ENCODE measurements around the gene CNTNAP5. TPM values are rescaled to one million over a fixed set of nuclear protein-coding genes. Genes with fewer than 3 reads are reported as not detected.

The CNTNAP5 gene
- total RNA-seq, 3 donors from 2014 or later (not counting 1 experiment from before 2014, with no cell fraction given): not detected

GRCh38 chr2:124286089-124286783 lies 261.1 kb downstream of the CNTNAP5 start:
- H3K4me3 Mint-ChIP-seq: no peak overlapping the region
- H3K4me1 Mint-ChIP-seq: no peaks in the 10 kb centered on the region
- 80% methylated on average over 7 of the region's 7 CpGs for WGBS (ENCODE audit: insufficient coverage)
- H3K36me3 Mint-ChIP-seq: no peaks in the 10 kb centered on the region
- H3K4me3 ChIP-seq (ENCODE audit: low read length): no peak overlapping the region
- H3K4me1 ChIP-seq (ENCODE audit: control insufficient read depth, insufficient read depth, low read length): no peaks in the 10 kb centered on the region
- no peaks in the 10 kb centered on the region for H3K27me3 Mint-ChIP-seq (ENCODE audit: low read depth in 2 of 2)
- intact Hi-C loops (cut with micrococcal nuclease): no loop called here
- no peak for TF ChIP-seq CTCF (IDR thresholded peaks at IDR 0.05)
- H3K27ac Mint-ChIP-seq: no peak overlapping the region
- DNase-seq (no peak), ATAC-seq (no peak)
- no peaks in the 10 kb centered on the region for H3K27me3 ChIP-seq (ENCODE audit: control insufficient read depth, insufficient read depth, low read length)
- no peaks in the 10 kb centered on the region for H3K36me3 ChIP-seq (ENCODE audit: control insufficient read depth, insufficient read depth, low read length)
- peaks cover 5 to 6% of the 10 kb centered on the region in 2 donors for H3K9me3 Mint-ChIP-seq
- H3K9me3 ChIP-seq (ENCODE audit: control insufficient read depth, insufficient read depth, low read length): peaks cover 6% of the 10 kb centered on the region
- no peak overlapping the region for H3K27ac ChIP-seq (ENCODE audit: low read length)

GRCh38 chr2:124289060-124289459 lies 264.0 kb downstream of the CNTNAP5 start:
- no peak overlapping the region for H3K27ac ChIP-seq (ENCODE audit: low read length)
- intact Hi-C loops (cut with micrococcal nuclease): no loop called here
- no CpG with 5 or more reads among the region's 1 CpG for WGBS (ENCODE audit: insufficient coverage)
- DNase-seq (no peak), ATAC-seq (no peak)
- no peaks in the 10 kb centered on the region for H3K4me1 ChIP-seq (ENCODE audit: control insufficient read depth, insufficient read depth, low read length)
- no peak overlapping the region for H3K4me3 Mint-ChIP-seq
- H3K9me3 ChIP-seq (ENCODE audit: control insufficient read depth, insufficient read depth, low read length): peaks cover 2% of the 10 kb centered on the region
- H3K36me3 Mint-ChIP-seq: no peaks in the 10 kb centered on the region
- H3K27ac Mint-ChIP-seq: no peak overlapping the region
- peaks cover 3% of the 10 kb centered on the region in 2 donors for H3K9me3 Mint-ChIP-seq
- no peaks in the 10 kb centered on the region for H3K36me3 ChIP-seq (ENCODE audit: control insufficient read depth, insufficient read depth, low read length)
- TF ChIP-seq CTCF (IDR thresholded peaks at IDR 0.05): no peak
- no peaks in the 10 kb centered on the region for H3K4me1 Mint-ChIP-seq
- H3K27me3 ChIP-seq (ENCODE audit: control insufficient read depth, insufficient read depth, low read length): no peaks in the 10 kb centered on the region
- H3K27me3 Mint-ChIP-seq (ENCODE audit: low read depth in 2 of 2): no peaks in the 10 kb centered on the region
- H3K4me3 ChIP-seq (ENCODE audit: low read length): no peak overlapping the region

- WGBS (ENCODE audit: insufficient coverage): 82% methylated on average over 1 of the region's 1 CpG
- no peak for TF ChIP-seq CTCF (IDR thresholded peaks at IDR 0.05)
Observed at GRCh38 chr2:124289615-124290014, 264.5 kb downstream of the CNTNAP5 start.

GRCh38 chr2:124296470-124296869 lies 271.4 kb downstream of the CNTNAP5 start:
- Mint-ChIP-seq H3K36me3 (no peaks in the 10 kb centered on the region), H3K27me3 (ENCODE audit: low read depth in 2 of 2) (no peaks in the 10 kb centered on the region), H3K4me1 (no peaks in the 10 kb centered on the region), H3K27ac (no peak overlapping the region), H3K4me3 (no peak overlapping the region), H3K9me3 (peaks cover 12 to 13% of the 10 kb centered on the region in 2 donors)
- no peaks in the 10 kb centered on the region for H3K27me3 ChIP-seq (ENCODE audit: control insufficient read depth, insufficient read depth, low read length)
- H3K4me3 ChIP-seq (ENCODE audit: low read length): no peak overlapping the region
- H3K9me3 ChIP-seq (ENCODE audit: control insufficient read depth, insufficient read depth, low read length): peaks cover 3% of the 10 kb centered on the region
- no CpG with 5 or more reads among the region's 2 CpGs for whole genome bisulfite sequencing (ENCODE audit: insufficient coverage)
- no peak for TF ChIP-seq CTCF (IDR thresholded peaks at IDR 0.05)
- H3K4me1 ChIP-seq (ENCODE audit: control insufficient read depth, insufficient read depth, low read length): no peaks in the 10 kb centered on the region
- DNase-seq: no peak
- intact Hi-C loops (cut with micrococcal nuclease): no loop called here
- no peaks in the 10 kb centered on the region for H3K36me3 ChIP-seq (ENCODE audit: control insufficient read depth, insufficient read depth, low read length)
- ATAC-seq: no peak
- no peak overlapping the region for H3K27ac ChIP-seq (ENCODE audit: low read length)

More at GRCh38 chr2:124289615-124290014, 264.5 kb downstream of the CNTNAP5 start:
- Mint-ChIP-seq H3K36me3 (no peaks in the 10 kb centered on the region), H3K9me3 (peaks cover 4 to 5% of the 10 kb centered on the region in 2 donors), H3K4me1 (no peaks in the 10 kb centered on the region), H3K27ac (no peak overlapping the region), H3K27me3 (ENCODE audit: low read depth in 2 of 2) (no peaks in the 10 kb centered on the region), H3K4me3 (no peak overlapping the region)
- ATAC-seq: no peak
- intact Hi-C loops (cut with micrococcal nuclease): no loop called here
- no peak overlapping the region for H3K27ac ChIP-seq (ENCODE audit: low read length)
- no peak overlapping the region for H3K4me3 ChIP-seq (ENCODE audit: low read length)
- peaks cover 2% of the 10 kb centered on the region for H3K9me3 ChIP-seq (ENCODE audit: control insufficient read depth, insufficient read depth, low read length)
- H3K36me3 ChIP-seq (ENCODE audit: control insufficient read depth, insufficient read depth, low read length): no peaks in the 10 kb centered on the region
- no peak for DNase-seq
- no peaks in the 10 kb centered on the region for H3K27me3 ChIP-seq (ENCODE audit: control insufficient read depth, insufficient read depth, low read length)
- no peaks in the 10 kb centered on the region for H3K4me1 ChIP-seq (ENCODE audit: control insufficient read depth, insufficient read depth, low read length)

All from natural killer cell (primary cell).